Activated naive CD4-positive, alpha-beta T cell treated with Interleukin-2 at 50 U/mL for 16 hours (primary cell): ENCODE results near the gene WDR20.
"Not testable (repeated sequence)": the region's sequence is repeated elsewhere in the genome, so short reads cannot be mapped to it uniquely, and the experiment has no call there.

Experiments used
- DNase-seq: peaks from one replicate; pipeline ENCODE4 v3.0.0-alpha.2; 2020

Gene WDR20

DNA sequence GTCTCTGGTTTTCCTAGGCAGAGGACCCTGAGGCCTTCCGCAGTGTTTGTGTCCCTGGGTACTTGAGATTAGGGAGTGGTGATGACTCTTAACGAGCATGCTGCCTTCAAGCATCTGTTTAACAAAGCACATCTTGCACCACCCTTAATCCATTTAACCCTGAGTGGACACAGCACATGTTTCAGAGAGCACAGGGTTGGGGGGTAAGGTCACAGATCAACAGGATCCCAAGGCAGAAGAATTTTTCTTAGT lies 32.2 kb downstream of the WDR20 start:
- not testable (repeated sequence) for DNase-seq

DNA sequence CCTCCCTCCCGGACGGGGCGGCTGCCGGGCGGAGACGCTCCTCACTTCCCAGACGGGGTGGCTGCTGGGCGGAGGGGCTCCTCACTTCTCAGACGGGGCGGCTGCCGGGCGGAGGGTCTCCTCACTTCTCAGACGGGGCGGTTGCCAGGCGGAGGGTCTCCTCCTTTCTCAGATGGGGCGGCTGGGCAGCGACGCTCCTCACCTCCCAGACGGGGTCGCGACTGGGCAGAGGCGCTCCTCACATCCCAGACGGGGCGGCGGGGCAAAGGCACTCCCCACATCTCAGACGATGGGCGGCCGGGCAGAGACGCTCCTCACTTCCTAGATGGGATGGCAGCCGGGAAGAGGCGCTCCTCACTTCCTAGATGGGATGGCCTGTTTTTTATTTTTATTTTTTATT lies 33.0 kb downstream of the WDR20 start:
- not testable (repeated sequence) for DNase-seq

DNA sequence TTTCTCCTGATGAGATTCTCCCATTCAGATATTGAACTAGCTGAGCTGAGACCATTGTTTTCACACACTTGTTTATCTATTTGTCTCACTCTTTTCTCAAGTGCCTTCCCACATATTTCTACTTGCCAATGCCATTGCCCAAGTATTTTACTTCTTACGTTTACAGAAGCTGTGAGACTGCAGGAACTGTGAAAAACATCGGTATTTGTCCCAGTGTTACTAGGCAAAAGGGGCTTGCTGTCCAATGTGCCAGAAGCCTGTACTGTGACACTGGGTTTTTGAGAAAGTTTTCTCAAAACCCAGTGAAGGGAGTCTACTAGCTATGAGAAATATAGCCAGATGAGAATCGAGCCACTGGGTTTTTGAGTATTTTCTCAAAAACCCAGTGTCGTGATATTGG lies 37.5 kb downstream of the WDR20 start:
- no peak for DNase-seq

DNA sequence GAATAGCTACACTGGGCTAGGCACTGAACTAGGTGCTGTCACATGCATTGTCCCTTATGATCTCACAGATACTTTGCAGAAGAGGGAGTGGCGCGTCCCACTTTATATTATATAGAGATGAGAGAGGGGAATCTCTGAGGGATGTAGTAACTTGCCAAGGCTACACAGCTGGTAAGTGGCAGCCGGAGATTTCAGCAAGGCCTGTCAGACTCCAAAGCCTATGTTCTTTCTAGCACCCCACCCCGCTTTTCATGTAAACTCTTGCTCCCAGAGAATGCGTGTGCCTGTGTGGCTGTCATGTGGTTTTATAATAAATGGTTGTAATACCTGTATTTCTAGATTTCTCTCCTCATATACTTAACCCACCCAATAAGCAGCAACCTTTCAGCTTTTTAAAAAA lies 39.1 kb downstream of the WDR20 start:
- DNase-seq, result no peak

DNA sequence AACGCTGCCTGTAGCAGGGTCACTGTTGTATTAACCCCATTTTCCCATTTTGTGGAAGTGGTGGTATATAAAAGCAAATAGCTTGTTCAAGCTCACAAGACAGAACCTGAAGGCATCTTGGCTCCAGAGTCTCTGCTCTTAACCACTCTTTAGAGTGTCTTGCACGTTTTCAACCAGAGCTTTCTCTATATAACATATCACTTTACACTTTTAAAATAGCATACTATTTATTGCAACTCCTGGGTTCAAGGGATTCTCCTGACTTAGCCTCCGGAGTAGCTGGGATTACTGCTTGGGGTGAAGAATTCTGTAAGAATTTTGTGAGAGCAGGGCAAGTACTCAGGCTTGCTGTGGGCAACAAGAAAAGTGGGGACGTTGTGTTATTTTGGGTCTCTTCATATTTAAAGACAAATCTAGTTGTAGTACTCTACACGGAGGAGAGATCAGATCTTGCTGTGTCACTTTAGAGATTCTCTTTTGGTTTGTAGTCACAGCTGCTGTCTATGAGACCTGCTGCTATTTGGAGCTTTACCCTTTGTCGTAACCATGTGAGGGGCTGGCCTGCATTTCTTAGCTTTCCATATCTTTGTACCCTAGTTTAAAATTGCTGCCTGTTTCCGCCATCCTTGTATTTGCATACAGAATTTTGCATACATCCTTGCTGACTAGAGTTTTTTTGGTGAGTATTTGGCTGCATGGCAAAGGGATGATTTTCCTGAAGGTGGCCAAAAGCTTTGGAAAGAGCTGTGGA lies 40.7 kb downstream of the WDR20 start:
- DNase-seq, result no peak

DNA sequence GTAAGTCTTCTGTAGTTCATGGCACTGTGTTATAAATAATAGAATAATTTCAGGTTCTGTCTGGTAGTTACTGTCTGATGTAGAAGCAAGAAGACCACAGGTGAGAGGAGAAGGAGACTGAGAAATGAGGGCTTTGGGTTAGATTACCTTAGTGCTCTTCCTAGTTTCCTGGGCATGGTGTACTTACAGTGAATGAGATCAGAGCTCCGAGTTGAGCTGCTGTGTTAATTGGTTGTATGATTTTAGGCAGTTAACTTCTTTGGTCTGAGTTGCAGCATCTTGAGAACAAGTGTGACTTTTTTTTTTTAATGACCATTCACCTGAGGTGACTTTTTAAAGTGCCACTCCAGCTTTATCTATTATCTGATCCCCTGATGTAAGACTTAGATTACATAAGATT lies 41.5 kb downstream of the WDR20 start:
- DNase-seq, result no peak

DNA sequence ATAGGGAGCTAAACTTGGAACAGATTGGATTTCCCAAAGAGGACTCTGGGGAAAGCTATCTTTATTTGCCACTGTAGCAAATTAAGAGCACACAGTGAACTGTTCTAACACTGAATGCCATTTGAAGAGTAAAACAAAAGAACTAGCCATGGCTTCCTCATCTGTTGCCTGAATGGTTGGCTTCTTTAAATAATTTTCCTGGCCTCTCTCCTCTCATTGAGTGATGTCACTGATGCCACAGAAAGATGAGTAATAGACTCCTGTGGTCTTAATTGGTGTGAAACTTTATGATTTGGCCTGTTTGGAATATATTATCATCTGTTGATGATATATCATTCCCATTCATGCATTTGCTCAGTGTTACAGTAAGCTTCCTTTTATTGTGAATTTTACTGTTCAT lies 42.5 kb downstream of the WDR20 start:
- DNase-seq, result no peak

DNA sequence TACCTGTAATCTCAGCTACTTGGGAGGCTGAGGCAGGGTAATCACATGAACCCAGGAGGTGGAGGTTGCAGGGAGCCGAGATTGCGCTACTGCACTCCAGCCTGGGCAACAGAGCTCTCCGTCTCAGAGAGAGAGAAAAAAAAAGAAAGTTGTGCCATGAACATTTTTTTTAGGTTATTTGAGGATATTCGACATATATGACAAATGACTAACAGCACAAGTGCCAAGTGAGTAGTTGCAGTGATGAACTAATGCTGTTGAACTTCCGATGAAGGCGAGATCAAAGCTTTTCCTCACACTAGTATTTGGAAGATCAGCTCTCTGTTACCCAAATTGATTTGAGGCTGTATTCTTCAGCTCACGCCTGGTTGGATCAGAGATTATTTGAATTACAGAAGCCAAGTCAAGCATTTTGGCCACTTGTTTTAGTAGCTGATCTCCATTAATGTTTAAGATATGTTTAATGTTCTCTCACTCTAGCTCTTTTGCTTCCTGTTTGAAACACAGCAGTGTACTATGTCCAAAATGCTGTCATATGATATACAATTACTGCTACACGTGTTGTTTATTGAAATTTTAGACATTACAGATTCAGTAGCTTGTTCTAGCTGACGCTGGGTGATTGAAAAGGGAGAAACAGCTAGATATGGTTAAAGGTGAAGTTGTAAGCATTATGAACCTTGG lies 43.4 kb downstream of the WDR20 start:
- DNase-seq, result no peak

DNA sequence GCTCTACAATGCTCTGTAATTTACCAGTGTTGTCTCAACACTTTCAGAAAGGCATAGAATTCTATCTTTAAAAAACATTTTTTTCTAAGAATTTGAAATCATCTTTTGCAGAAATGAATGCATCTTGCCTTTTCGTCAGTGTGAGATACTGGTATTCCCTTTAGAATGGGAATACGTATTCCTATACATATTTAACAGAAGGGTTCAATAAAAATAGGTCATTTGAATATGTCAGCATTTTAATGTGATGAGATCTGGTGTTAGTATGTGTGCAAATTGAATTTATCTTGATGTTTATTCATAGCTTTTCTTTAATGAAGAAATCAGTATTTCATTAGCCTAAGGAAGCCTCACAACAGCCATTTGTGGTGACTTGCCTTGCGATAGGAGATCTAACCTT lies 44.2 kb downstream of the WDR20 start:
- no peak for DNase-seq

DNA sequence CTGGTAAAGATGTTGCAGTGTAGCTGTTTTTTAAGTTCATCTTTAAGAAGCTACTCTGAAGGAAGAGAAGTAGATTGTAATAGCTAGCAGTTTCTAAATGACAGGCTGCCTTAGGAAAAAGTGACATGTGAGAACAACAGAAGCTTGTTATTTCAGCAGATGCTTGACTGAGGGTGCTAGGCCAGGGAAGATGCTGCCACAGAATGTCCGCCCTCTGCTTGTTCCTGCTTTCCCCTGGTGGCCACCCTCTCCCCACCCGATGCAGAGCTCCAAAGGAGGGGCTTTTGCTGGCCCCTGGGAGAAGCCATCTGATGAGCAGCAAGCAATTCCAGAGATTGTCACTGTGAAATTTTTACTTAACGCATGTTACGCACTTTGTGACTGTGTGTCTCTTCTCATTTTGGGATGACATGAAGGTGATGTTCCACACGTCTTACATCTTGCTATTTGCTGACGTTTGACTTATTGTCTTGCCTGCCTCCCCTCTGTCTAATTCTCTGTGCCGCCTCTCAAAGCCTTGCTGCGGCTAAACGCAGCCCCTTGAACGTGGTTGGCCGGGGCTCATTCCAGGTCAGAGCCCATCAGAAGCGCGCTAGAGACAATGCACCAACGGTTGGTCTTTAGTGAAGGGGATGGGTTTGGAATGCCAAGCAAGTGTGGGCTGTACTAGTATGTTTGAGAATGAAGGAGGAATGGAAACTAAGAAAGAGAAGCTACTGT lies 44.8 kb downstream of the WDR20 start:
- DNase-seq, result peak; percentile 10

DNA sequence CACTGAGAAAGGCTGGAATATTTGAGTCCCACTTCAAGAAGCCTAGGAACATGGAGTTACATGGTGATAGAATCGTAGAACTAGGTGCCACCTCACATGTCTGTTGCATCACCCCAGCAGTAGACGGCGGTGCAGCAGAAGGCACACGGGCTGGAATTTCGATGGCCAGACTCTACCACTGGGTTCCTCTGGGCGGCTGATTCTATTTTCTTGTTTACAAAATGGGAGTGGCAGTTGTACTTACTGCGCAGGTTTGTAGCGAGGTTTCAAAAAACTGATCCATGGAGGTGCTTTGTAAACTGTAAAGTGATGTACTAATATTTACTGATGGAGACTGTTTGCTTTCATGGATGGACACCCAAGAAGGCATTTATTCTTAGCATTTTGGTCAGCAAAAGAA lies 45.7 kb downstream of the WDR20 start:
- no peak for DNase-seq

DNA sequence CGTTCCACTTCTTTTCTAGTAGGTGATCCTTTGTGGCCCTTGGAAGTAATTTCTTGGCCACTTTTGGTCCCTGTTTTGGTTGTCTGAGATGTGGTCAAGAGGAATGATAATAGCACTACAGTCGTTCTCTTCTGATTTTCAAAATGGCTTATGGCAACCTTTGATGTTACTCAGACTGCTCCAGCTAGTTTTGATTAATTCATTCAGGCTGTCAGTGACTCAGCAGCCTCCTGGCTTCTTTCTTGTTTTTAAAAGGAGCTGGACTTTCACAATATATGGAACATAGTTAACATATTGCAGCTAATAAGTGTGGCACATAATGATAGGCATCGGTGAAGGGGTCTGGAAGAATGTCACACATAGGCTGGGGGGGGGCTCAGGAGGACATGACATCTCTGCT lies 47.3 kb downstream of the WDR20 start:
- no peak for DNase-seq

DNA sequence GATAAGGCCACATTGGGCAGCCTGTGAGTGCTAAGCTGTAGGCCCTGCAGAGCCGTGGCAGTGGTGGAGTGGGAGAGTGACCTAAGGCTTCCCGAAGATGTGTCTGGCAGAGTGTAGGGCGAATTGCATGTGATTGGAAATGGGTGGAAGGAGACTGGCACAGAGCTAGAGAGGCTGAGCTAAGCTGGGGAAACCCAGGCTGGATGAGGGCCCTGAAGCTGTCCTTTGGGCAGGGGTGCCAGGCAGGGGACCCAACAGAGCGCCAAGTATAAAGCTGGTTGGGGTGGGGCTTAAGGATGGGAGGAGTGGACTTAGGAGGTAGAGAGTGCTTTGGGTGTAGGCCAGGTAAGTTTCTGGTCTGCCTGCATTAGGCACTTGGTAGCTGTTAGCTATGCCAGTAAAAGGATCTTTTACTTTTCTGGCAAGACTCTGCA lies 47.9 kb downstream of the WDR20 start:
- DNase-seq, result no peak

DNA sequence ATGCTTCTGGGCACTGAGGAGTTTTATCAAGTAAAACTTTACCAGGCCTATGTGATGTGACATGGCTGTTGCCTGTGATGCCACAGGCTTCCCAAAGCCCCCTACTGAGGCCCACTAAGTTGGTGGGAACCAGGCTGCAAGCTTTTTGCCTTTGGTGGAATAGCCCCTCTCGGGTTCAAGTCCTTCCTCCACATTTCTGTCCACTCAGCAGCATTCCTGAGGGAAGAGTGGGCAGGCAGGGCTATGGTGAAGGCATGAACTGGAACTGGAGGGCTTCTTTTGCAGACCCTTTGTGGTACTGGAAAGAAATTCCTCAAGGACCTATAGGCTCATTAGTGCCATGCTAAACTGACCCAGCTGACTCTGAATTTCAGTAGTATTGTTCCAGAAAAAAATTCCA lies 48.5 kb downstream of the WDR20 start:
- no peak for DNase-seq

DNA sequence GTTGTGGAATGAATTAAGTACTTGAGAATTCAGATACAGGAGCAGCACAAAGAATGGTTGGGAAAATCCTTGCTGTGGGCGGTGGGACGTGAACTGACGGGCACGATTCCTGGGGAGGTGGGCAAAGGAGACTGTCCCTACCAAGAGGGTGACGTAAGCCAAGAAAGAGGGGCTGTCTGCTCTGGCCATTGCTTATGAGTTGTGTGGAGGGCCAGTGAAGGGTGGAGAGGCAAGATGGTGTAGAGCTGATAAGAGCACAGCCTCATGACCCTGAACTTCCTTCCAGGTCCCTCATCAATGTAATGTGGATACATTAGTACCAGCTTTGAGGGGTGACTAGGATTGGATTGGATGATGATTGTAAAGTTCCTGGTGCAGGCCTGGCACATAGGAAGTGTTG lies 50.2 kb downstream of the WDR20 start:
- no peak for DNase-seq

DNA sequence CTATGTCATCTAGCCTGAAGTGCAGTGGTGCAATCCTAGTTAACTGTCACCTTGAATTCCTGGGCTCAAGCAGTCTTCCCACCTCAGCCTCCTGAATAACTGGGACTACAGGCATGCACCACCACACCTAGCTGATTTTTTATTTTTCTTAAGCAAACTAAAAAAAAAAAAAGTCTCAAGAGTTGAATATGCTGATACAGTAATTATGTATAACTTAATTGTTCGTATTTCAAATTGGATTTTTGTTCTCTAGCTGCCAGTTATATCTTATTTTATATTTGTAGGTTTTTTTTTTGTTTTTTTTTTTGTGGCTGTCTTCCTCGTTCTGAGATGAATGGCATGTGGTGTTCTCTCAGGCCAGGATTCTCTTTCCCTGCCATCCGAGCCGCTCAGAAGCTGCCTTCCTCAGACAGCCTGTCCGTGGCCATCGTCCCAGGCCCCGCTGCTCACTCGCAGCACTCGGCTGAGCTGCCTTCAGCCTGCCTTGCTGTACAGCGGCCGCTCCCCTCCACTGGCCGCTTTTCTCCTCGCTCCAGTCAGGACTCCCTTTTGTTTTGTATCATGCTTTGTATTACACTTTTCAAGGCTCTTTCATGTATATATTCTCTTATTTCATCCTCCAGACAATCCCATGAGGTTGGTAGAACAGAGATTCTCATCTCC lies 53.3 kb downstream of the WDR20 start:
- DNase-seq, result no peak

DNA sequence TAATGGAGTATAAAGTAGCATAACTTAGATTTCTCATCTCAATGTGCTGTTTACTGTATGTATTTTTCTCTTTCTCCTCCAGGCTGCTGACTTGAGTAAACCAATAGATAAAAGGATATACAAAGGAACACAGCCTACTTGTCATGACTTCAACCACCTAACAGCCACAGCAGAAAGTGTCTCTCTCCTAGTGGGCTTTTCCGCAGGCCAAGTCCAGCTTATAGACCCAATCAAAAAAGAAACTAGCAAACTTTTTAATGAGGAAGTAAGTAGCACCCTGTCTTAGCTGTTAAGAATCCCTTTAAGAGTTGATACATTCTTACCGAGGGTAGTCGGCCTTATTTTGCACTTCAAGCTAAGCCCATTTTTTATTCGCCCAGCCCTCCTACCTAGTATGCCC lies 55.2 kb downstream of the WDR20 start:
- no peak for DNase-seq

DNA sequence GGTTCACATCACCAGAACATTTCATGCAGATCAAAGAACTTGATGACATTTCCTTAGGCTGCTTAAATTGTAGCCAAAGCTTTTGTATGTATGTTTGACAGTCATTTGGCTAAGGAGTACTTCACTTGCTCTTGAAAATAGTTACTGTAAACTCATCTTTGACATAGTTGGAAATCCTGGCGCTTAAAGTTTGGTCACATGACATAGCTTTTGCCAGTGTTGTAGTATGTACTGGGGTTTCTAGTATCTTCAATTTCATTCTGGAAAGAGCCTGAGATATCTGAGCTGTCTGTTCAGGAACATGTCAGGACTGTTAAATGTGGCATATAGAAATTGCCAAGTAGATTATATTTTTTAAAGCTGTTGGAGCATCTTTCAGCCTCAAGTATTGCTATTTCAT lies 55.7 kb downstream of the WDR20 start:
- no peak for DNase-seq

DNA sequence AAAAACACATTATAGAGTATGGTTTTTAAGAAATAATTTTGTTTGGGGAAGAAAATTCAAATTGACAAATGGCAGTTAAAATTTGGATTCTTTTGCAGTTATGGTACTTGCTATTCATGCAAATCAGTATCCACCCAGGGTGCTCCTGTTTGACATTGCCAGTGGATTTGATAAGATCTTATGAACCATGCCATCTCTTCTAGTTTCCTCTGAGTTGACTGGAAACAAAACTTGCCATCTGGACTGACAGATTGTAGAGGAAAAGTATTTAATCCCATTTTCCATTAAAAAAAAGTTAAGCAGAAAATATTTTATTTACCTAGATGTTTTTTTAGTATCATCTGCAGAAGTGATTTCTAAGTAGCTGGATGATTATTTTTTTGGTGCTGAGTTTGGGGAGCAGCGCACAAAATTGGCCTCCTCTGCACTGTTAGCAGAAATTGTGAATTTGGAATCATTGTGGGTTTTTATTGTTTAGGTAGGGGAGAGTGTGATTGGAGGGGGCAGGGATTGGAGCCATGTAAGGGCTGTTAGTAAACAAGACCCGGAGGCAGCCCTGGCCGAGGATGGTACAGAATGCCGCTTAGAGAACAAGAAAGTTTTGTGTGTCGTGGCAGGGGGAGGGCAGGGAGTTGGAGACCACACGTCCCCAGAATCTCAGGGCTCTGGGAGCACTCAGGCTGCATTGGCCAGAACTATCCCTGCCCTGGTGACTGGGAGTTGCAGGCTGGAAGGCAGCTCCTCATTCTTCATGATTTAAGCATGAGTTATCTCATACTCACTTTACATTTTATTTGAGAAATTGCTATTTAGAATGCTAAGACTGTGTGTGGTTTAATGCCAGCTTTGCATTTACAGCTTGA lies 56.6 kb downstream of the WDR20 start:
- no peak for DNase-seq

DNA sequence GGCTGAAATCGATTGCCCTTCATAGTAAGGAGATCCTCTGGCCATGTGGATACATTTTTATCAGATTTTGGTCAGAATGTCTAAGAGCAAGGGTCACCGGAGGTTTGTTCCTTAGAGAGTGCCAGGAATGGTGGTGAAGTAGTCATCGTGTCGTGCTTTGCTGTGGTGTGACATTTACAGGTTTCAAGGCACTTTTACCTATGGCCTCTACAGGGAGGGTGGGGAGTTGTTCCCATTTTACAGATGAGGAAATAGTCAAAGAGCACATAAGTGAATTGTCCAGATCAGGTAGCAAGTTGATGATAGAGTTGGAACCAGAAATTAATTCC lies 57.2 kb downstream of the WDR20 start:
- no peak for DNase-seq

DNA sequence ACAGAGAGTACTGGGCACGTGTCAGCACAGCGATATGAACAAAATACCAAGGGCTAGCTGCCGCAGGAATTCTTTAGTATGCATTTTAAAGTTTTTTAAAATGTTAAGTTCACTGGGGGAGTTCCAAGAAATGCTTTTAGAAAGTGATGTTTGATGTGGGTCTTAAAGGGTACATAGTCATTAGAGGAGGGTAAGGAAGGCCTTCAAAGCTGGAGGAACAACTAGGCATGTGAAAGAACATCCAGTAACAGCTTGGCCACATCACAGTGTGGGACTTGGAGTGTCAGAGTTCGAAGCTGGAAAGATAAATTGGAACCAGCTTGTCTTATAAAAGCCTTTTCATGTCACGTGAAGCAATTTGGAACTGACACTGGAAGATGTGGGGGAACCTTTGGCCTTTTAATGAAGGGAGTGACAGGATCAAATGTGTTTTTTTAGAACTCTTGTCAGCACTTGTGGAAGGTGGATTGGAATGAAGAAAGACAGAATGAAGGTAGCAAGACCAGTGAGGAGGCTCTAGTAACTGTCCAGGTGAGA lies 57.7 kb downstream of the WDR20 start:
- DNase-seq, result no peak

DNA sequence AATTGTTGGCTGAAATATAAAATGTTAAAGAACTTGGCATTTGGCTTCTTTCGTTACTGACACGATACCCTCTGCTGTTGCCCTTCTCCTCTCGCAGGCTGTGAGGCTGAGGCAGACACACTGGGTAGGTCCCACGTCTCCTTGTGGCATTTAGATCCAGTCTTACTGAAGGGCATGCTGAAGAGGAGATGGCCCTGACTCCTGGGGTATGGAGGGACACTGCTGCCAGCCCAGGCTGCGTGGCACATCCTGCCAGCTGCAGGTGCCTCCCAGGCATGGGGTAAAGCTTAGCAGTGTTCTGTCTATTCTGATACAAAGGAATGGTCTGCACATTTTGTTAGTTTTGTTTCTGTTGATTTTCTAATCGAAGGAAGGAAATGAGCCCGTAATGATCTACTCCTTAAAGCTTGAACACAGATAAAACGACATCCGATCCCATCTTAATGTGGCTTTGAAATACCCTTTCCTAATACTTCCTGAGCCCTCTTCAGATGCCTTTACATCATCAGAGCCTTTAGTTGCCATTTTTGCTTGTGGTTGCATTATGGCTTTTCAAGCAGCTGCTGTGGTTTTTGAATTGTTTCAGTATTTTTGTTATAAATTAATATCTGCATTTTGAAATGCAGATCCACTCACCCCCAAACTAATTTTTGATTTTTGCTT lies 61.1 kb downstream of the WDR20 start:
- DNase-seq, result no peak
